HG03095 (cell line): ENCODE measurements around the gene LMNB1.
"Not testable (repeated sequence)": the region's sequence is repeated elsewhere in the genome, so short reads cannot be mapped to it uniquely, and the experiment has no call there.

Source experiments
- ATAC-seq: cut with Tn5 transposase; IDR thresholded peaks from one replicate; pipeline ENCODE4 v1.9.1; 2021; ENCODE audit warnings: moderate library complexity; ENCODE audit not compliant: unreplicated experiment

The LMNB1 gene

GRCh38 chr5:126777975-126778674 is 1.2 kb downstream of the LMNB1 start:
- peak; percentile 65 for ATAC-seq

- no peak for ATAC-seq
Observed at GRCh38 chr5:126778675-126779403, 1.9 kb downstream of the LMNB1 start.

- ATAC-seq, result no peak
Observed at GRCh38 chr5:126780165-126780827, 3.4 kb downstream of the LMNB1 start.

- not testable (repeated sequence) for ATAC-seq
Observed at GRCh38 chr5:126788409-126788808, 11.5 kb downstream of the LMNB1 start.

GRCh38 chr5:126793097-126793496 is 16.2 kb downstream of the LMNB1 start:
- no peak for ATAC-seq

- ATAC-seq, result not testable (repeated sequence)
Observed at GRCh38 chr5:126793648-126794047, 16.7 kb downstream of the LMNB1 start.

- peak; percentile 35 for ATAC-seq
Observed at GRCh38 chr5:126794157-126794828, 17.4 kb downstream of the LMNB1 start.

- ATAC-seq, result no peak
Observed at GRCh38 chr5:126799780-126800179, 22.8 kb downstream of the LMNB1 start.

GRCh38 chr5:126801174-126801991 is 24.4 kb downstream of the LMNB1 start:
- ATAC-seq, result no peak

GRCh38 chr5:126801992-126802294 is 25.0 kb downstream of the LMNB1 start:
- peak; percentile 60 for ATAC-seq

- ATAC-seq, result no peak
Observed at GRCh38 chr5:126805063-126805462, 28.1 kb downstream of the LMNB1 start.

GRCh38 chr5:126808521-126808988 is 31.6 kb downstream of the LMNB1 start:
- ATAC-seq, result no peak

- ATAC-seq, result no peak
Observed at GRCh38 chr5:126809916-126810315, 33.0 kb downstream of the LMNB1 start.

GRCh38 chr5:126810596-126811380 is 33.9 kb downstream of the LMNB1 start:
- ATAC-seq, result peak; percentile 31

- ATAC-seq, result peak; percentile 65
Observed at GRCh38 chr5:126811515-126812198, 34.7 kb downstream of the LMNB1 start.

- ATAC-seq, result no peak
Observed at GRCh38 chr5:126812199-126812570, 35.2 kb downstream of the LMNB1 start.

- ATAC-seq, result not testable (repeated sequence)
Observed at GRCh38 chr5:126813799-126814198, 36.9 kb downstream of the LMNB1 start.

GRCh38 chr5:126814721-126815404 is 37.9 kb downstream of the LMNB1 start:
- ATAC-seq, result no peak

- no peak for ATAC-seq
Observed at GRCh38 chr5:126816649-126817048, 39.7 kb downstream of the LMNB1 start.
